Measurements from ENCODE around the gene GLG1.
"Not testable (repeated sequence)": the region's sequence is repeated elsewhere in the genome, so short reads cannot be mapped to it uniquely, and the experiment has no call there.

Gene GLG1

GRCh38 chr16:74540663-74541062, 66.3 kb downstream of the GLG1 start:
- not testable (repeated sequence) for H3K9me3 ChIP-seq (ENCODE audit: severe bottlenecking); H3K27ac ChIP-seq; H3K36me3 ChIP-seq; H3K27me3 ChIP-seq (ENCODE audit: insufficient read depth, low read depth, severe bottlenecking); DNase-seq; H3K4me3 ChIP-seq (ENCODE audit: low read depth, low read length)

- not testable (repeated sequence) for H3K9me3 ChIP-seq (ENCODE audit: severe bottlenecking); H3K36me3 ChIP-seq; H3K27ac ChIP-seq; H3K27me3 ChIP-seq (ENCODE audit: insufficient read depth, low read depth, severe bottlenecking); H3K4me3 ChIP-seq (ENCODE audit: low read depth, low read length); DNase-seq
Observed at GRCh38 chr16:74538801-74539200, 68.1 kb downstream of the GLG1 start.

DNA sequence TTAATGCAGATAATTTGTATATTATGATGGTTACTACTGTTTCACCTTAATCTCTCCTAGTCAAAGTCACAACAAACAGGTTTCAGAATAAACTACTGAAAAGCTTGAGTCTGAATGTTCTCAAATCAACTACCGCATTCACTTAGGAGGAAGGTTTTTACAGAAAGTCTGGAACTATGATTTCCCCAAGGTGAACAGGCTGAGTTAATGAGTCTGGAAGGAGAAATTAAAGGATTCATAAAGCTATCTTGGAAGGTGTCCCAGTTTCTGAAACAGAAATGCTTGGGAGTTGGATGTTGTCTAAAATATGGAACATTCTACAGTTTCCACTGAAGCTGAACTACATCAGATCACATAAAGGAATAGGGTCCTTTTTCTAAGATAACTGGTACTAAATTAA, 69.2 kb downstream of the GLG1 start:
- not testable (repeated sequence) for DNase-seq; H3K4me3 ChIP-seq (ENCODE audit: low read depth, low read length); H3K27ac ChIP-seq; H3K36me3 ChIP-seq; H3K9me3 ChIP-seq (ENCODE audit: severe bottlenecking); H3K27me3 ChIP-seq (ENCODE audit: insufficient read depth, low read depth, severe bottlenecking)

DNA sequence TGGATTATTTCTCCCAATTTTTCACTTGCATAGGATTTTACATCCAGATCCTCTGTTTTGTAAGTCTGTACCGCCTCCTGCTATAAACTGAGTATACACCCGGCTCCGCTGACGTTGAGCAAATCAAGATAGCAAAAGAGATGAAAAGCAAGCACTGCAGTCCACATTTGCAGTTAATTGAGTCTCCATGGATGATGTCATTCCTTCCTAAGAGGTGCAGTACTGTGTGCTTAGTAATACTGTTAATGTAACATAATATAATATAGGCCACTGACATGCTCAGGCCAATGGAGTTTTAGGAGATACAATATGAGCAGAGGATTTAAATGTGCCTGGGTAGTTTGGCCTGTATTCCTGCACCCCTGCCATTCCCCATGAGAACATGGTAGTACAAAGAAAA, 72.3 kb downstream of the GLG1 start:
- DNase-seq; H3K27me3 ChIP-seq (ENCODE audit: insufficient read depth, low read depth, severe bottlenecking); H3K36me3 ChIP-seq; H3K9me3 ChIP-seq (ENCODE audit: severe bottlenecking); H3K27ac ChIP-seq; H3K4me3 ChIP-seq (ENCODE audit: low read depth, low read length): not testable (repeated sequence)

GRCh38 chr16:74524926-74525325, 82.0 kb downstream of the GLG1 start:
- DNase-seq: no peak
- Histone ChIP-seq H3K9me3 (ENCODE audit: severe bottlenecking) (no peaks in the 10 kb centered on the region), H3K4me3 (ENCODE audit: low read depth, low read length) (no peak overlapping the region), H3K36me3 (0 out of 2 replicates have a peak, but pooled peaks cover 3% of the 10 kb centered on the region), H3K27ac (no peak overlapping the region), H3K27me3 (ENCODE audit: insufficient read depth, low read depth, severe bottlenecking) (no peaks in the 10 kb centered on the region)
- TF ChIP-seq, protein P1, sequence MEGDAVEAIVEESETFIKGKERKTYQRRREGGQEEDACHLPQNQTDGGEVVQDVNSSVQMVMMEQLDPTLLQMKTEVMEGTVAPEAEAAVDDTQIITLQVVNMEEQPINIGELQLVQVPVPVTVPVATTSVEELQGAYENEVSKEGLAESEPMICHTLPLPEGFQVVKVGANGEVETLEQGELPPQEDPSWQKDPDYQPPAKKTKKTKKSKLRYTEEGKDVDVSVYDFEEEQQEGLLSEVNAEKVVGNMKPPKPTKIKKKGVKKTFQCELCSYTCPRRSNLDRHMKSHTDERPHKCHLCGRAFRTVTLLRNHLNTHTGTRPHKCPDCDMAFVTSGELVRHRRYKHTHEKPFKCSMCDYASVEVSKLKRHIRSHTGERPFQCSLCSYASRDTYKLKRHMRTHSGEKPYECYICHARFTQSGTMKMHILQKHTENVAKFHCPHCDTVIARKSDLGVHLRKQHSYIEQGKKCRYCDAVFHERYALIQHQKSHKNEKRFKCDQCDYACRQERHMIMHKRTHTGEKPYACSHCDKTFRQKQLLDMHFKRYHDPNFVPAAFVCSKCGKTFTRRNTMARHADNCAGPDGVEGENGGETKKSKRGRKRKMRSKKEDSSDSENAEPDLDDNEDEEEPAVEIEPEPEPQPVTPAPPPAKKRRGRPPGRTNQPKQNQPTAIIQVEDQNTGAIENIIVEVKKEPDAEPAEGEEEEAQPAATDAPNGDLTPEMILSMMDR (IDR thresholded peaks at IDR 0.05; ENCODE audit: low read depth, low read length): no peak

- TF ChIP-seq, protein P1 (IDR thresholded peaks at IDR 0.05; ENCODE audit: low read depth, low read length): no peak
- H3K27ac ChIP-seq: no peak overlapping the region
- no peaks in the 10 kb centered on the region for H3K27me3 ChIP-seq (ENCODE audit: insufficient read depth, low read depth, severe bottlenecking)
- H3K36me3 ChIP-seq: 0 out of 2 replicates have a peak, but pooled peaks cover 3% of the 10 kb centered on the region
- no peak for DNase-seq
- no peak overlapping the region for H3K4me3 ChIP-seq (ENCODE audit: low read depth, low read length)
- H3K9me3 ChIP-seq (ENCODE audit: severe bottlenecking): no peaks in the 10 kb centered on the region
Observed at GRCh38 chr16:74524117-74524516, 82.8 kb downstream of the GLG1 start.

GRCh38 chr16:74523706-74524105, 83.2 kb downstream of the GLG1 start:
- DNase-seq; H3K4me3 ChIP-seq (ENCODE audit: low read depth, low read length); H3K27ac ChIP-seq; H3K9me3 ChIP-seq (ENCODE audit: severe bottlenecking); H3K27me3 ChIP-seq (ENCODE audit: insufficient read depth, low read depth, severe bottlenecking); H3K36me3 ChIP-seq: not testable (repeated sequence)

GRCh38 chr16:74522160-74522559, 84.8 kb downstream of the GLG1 start:
- TF ChIP-seq, protein P1 (IDR thresholded peaks at IDR 0.05; ENCODE audit: low read depth, low read length): no peak
- Histone ChIP-seq H3K27ac (no peak overlapping the region), H3K36me3 (0 out of 2 replicates have a peak, but pooled peaks cover 3% of the 10 kb centered on the region), H3K4me3 (ENCODE audit: low read depth, low read length) (no peak overlapping the region), H3K27me3 (ENCODE audit: insufficient read depth, low read depth, severe bottlenecking) (no peaks in the 10 kb centered on the region), H3K9me3 (ENCODE audit: severe bottlenecking) (no peaks in the 10 kb centered on the region)
- DNase-seq: no peak
